ENCODE measurements around the gene LONRF2.

LONRF2 gene

DNA sequence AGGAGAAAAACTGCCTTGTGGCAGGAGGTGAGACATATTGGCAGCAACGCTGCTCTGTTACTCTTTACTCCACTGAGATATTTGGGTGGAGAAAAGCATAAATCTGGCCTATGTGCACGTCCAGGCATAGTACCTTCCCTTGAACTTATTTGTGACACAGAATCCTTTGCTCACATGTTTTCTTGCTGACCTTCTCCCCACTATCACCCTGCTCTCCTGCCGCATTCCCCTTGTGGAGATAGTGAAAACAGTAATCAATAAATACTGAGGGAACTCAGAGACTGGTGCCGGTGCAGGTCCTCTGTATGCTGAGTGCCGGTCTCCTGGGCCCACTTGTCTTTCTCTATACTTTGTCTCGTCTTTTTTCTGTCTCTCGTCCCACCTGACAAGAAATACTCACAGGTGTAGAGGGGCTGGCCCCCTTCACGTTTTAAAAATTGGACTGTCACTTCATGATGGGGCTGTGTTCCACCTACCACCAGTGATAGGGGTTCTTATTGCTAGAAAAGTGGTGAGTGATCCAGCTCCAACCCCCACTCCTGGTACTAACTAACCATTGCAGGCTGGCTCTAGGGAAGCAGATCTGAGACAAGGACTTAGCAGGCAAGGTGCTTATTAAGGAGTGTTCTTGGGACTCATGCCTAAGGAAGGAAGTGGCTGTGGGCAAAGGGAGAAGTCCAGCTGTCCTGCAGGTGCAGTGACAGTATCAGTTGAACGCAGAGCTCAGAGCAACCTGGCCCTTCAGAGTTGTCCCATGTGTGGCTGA lies 51.7 kb downstream of the LONRF2 start:
- TF ChIP-seq, protein P1, sequence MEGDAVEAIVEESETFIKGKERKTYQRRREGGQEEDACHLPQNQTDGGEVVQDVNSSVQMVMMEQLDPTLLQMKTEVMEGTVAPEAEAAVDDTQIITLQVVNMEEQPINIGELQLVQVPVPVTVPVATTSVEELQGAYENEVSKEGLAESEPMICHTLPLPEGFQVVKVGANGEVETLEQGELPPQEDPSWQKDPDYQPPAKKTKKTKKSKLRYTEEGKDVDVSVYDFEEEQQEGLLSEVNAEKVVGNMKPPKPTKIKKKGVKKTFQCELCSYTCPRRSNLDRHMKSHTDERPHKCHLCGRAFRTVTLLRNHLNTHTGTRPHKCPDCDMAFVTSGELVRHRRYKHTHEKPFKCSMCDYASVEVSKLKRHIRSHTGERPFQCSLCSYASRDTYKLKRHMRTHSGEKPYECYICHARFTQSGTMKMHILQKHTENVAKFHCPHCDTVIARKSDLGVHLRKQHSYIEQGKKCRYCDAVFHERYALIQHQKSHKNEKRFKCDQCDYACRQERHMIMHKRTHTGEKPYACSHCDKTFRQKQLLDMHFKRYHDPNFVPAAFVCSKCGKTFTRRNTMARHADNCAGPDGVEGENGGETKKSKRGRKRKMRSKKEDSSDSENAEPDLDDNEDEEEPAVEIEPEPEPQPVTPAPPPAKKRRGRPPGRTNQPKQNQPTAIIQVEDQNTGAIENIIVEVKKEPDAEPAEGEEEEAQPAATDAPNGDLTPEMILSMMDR (IDR thresholded peaks at IDR 0.05; ENCODE audit: insufficient read depth, low read depth, low read length, missing control alignments), result no peak
- no peak for DNase-seq (ENCODE audit: low read depth)
- no peak overlapping the region for H3K4me3 ChIP-seq (ENCODE audit: low read depth, low read length)

DNA sequence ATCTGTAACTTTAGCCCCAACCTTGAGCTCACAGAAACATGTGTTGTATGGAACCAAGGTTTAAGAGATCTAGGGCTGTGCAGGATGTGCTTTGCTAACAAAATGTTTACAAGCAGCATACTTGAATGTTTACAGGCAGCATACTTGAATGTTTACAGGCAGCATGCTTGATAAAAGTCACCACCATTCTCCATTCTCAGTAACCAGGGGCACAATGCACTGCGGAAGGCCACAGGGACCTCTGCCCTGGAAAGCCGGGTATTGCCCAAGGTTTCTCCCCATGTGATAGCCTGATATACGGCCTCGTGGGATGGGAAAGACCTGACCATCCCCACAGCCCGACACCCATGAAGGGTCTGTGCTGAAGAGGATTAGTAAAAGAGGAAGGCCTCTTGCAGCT lies 52.4 kb downstream of the LONRF2 start:
- TF ChIP-seq, protein P1 (IDR thresholded peaks at IDR 0.05; ENCODE audit: insufficient read depth, low read depth, low read length, missing control alignments), result no peak
- DNase-seq (ENCODE audit: low read depth), result no peak
- H3K4me3 ChIP-seq (ENCODE audit: low read depth, low read length), result no peak overlapping the region

DNA sequence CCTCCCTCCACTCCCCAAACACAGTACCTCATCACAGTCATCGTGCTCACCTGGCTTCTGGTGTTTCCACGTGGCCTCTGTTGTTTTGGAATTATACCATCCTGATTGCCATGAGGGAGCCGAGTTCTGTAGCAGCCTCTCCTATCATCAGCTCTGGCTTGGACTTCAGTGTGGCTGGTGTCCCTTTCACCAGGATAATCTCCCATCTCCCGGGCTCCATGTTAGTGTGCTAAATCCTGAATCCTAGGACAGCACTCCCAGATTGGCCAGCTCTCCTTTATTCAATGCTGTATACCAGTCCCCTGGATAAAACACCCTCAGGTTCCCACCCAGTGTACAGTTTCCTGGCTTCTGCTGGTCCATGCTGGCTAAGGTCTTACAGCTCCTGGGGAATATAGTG lies 53.3 kb downstream of the LONRF2 start:
- no peak for DNase-seq (ENCODE audit: low read depth)
- no peak overlapping the region for H3K4me3 ChIP-seq (ENCODE audit: low read depth, low read length)
- TF ChIP-seq, protein P1 (IDR thresholded peaks at IDR 0.05; ENCODE audit: insufficient read depth, low read depth, low read length, missing control alignments), result no peak

DNA sequence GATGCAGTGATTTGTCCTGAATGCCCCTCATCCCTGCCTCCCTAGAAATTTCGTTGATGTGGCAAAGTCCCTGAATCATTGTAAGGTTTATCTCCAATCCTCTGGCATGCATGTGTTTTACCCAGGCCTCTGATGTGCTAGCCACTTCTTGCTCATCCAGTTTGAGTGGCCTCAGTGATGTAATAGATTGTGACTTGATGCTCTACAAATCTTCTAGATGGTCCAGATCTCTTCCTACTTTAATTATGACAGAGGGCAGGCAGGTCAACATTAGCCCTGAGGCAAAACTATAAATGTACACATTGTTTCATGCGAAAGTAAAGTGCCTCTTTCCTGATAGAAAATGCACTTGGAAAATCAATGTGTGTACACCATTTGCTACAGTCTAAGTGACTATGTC lies 54.5 kb downstream of the LONRF2 start:
- H3K4me3 ChIP-seq (ENCODE audit: low read depth, low read length), result no peak overlapping the region
- TF ChIP-seq, protein P1 (IDR thresholded peaks at IDR 0.05; ENCODE audit: insufficient read depth, low read depth, low read length, missing control alignments), result no peak
- no peak for DNase-seq (ENCODE audit: low read depth)

DNA sequence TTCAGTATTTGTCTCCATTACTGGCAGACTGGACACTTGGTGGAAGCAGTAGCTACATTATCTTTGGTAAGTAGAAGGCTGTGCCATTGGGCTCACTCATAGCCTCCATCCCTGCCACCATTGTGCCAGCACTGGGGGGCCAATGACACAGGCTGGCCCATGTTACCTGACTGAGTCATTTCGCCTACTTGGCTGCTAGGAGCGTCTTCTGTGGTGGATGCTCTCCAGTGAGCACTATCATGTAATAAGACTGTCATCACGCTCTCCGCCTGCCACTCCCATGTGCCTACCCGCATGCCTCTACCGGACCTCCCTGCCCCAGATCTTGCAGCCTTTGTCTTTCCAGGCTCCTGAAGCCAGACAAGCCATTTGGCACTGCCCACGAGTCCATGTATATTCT lies 56.2 kb downstream of the LONRF2 start:
- TF ChIP-seq, protein P1 (IDR thresholded peaks at IDR 0.05; ENCODE audit: insufficient read depth, low read depth, low read length, missing control alignments), result no peak
- no peak for DNase-seq (ENCODE audit: low read depth)

DNA sequence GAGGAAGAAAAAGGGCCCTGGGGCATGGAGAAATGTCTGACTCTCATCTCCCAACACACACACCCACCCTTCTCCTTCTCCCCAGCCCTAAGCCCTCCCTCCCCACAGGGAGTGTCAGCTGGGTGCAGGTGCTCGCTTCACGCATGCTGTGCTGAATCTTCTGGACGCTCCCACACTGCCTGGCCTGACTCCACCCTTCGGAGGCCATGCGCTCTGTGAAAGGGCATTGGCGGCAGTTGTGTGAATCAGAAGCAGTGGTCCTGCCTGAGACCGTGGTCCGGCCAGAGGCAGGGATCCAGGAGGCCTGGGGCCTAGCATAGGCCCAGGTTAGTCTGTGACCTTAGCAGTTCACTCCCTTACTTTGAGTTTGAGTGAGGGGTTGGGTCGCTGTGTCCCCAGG lies 57.1 kb downstream of the LONRF2 start:
- DNase-seq (ENCODE audit: low read depth), result no peak
- TF ChIP-seq, protein P1 (IDR thresholded peaks at IDR 0.05; ENCODE audit: insufficient read depth, low read depth, low read length, missing control alignments), result no peak
- no peak overlapping the region for H3K4me3 ChIP-seq (ENCODE audit: low read depth, low read length)

More for the DNA sequence above, 56.2 kb downstream of the LONRF2 start:
- no peak overlapping the region for H3K4me3 ChIP-seq (ENCODE audit: low read depth, low read length)

DNA sequence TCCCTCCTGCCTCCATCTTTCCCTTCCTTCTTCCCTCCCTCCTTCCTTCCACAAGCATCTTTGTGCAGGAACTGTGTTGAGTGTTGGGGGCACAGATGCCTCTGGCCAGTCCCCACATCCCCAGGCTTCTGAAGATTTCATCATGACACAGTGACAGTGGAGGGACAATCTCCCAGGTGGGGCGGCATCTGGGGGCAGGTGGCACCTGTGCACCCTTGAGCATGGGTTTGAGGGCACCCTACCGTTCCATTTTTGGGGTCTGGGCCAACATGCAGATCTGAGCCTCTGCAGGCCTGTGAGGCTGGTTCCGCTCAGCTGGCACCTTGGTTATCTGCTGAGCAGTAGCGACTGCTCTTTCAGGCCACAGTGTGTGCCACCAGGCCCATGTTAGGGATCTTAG lies 57.6 kb downstream of the LONRF2 start:
- no peak overlapping the region for H3K4me3 ChIP-seq (ENCODE audit: low read depth, low read length)
- no peak for DNase-seq (ENCODE audit: low read depth)
- TF ChIP-seq, protein P1 (IDR thresholded peaks at IDR 0.05; ENCODE audit: insufficient read depth, low read depth, low read length, missing control alignments), result no peak

Measured in GM12865 (cell line).